Hepatocyte (in vitro differentiated cells): ENCODE measurements around the gene CYP1B1. TPM values are rescaled to one million over a fixed set of nuclear protein-coding genes. Genes with fewer than 3 reads are reported as not detected.

Experiments used
- DNase-seq: peaks from one replicate; pipeline ENCODE4 v3.0.0-alpha.2; 2016; ENCODE audit warnings: low spot score
- H2AFZ ChIP-seq: fragments of 200-600 bp; sonication (generic); 2 replicates; pipeline ENCODE4 v1.6.0; 2016; ENCODE audit warnings: antibody characterized with exemption, mild to moderate bottlenecking
- H3K27ac ChIP-seq: fragments of 200-600 bp; sonication (generic); 2 replicates; pipeline ENCODE4 v1.5.1; 2016; ENCODE audit warnings: mild to moderate bottlenecking
- H3K27me3 ChIP-seq: fragments of 200-600 bp; sonication (generic); 2 replicates; pipeline ENCODE4 v1.6.1; 2016
- H3K36me3 ChIP-seq: fragments of 200-600 bp; sonication (generic); replicated peaks from 2 replicates; pipeline ENCODE4 v1.5.1; 2016; ENCODE audit warnings: low read depth; ENCODE audit not compliant: insufficient read depth
- H3K4me1 ChIP-seq: fragments of 200-600 bp; sonication (generic); 2 replicates; pipeline ENCODE4 v1.5.1; 2016; ENCODE audit warnings: mild to moderate bottlenecking, moderate library complexity; ENCODE audit not compliant: insufficient read depth
- H3K4me2 ChIP-seq: fragments of 200-600 bp; sonication (generic); 2 replicates; pipeline ENCODE4 v1.6.0; 2016
- H3K4me3 ChIP-seq: fragments of 200-600 bp; sonication (generic); 2 replicates; pipeline ENCODE4 v1.5.1; 2016; ENCODE audit warnings: mild to moderate bottlenecking
- H3K79me2 ChIP-seq: fragments of 200-600 bp; sonication (generic); 2 replicates; pipeline ENCODE4 v1.6.0; 2017; ENCODE audit warnings: mild to moderate bottlenecking
- H3K9me2 ChIP-seq: fragments of 200-600 bp; sonication (generic); replicated peaks from 2 replicates; pipeline ENCODE4 v1.6.0; 2017; ENCODE audit warnings: mild to moderate bottlenecking; ENCODE audit not compliant: insufficient read depth
- H3K9me3 ChIP-seq: fragments of 200-600 bp; sonication (generic); 2 replicates; pipeline ENCODE4 v1.5.1; 2016; ENCODE audit warnings: low read depth, mild to moderate bottlenecking
- H4K20me1 ChIP-seq: fragments of 200-600 bp; sonication (generic); 2 replicates; pipeline ENCODE4 v1.6.0; 2016; ENCODE audit warnings: mild to moderate bottlenecking; ENCODE audit not compliant: insufficient read depth, poor library complexity, severe bottlenecking
- CTCF ChIP-seq: fragments of 200-600 bp; sonication (generic); IDR thresholded peaks from 2 replicates; pipeline ENCODE4 v1.5.1; 2016; ENCODE audit warnings: antibody characterized with exemption, mild to moderate bottlenecking; ENCODE audit not compliant: poor library complexity
- EZH2 ChIP-seq: fragments of 200-600 bp; sonication (generic); IDR thresholded peaks from 2 replicates; pipeline ENCODE4 v1.6.1; 2016; ENCODE audit warnings: antibody characterized with exemption, mild to moderate bottlenecking, borderline replicate concordance
- EZH2phosphoT487 ChIP-seq: fragments of 200-600 bp; sonication (generic); IDR thresholded peaks from one replicate; pipeline ENCODE4 v1.6.1; 2018; ENCODE audit warnings: antibody characterized with exemption, mild to moderate bottlenecking, low read depth, moderate library complexity; ENCODE audit not compliant: unreplicated experiment, severe bottlenecking
- WGBS: methylation state at CpG from one replicate; pipeline ENCODE4 v1.1.6; 2016; ENCODE audit warnings: low lambda C conversion rate; ENCODE audit errors: missing lambda C conversion rate; 5-methylcytosine and 5-hydroxymethylcytosine counted together
- polyA plus RNA-seq: library from polyadenylated mRNA; unstranded; fragments of >200 nt; fragmentation: Nextera tagmentation; extraction: Ambion mirVana; gene quantifications from 2 replicates; pipeline ENCODE4 v1.2.1, GENCODE V29; 2016
- total RNA-seq: library from RNA; depleted of rRNA; stranded (reverse); fragments of >200 nt; gene quantifications from 2 replicates; pipeline ENCODE4 v1.2.3, GENCODE V29; 2014

CYP1B1 gene
- total and polyA plus RNA-seq, 2 experiments from 2014 or later = 23.2 to 38.5 TPM

- no peak overlapping the region for H3K27ac ChIP-seq
- no peaks in the 10 kb centered on the region for H3K79me2 ChIP-seq
- no peaks in the 10 kb centered on the region for H3K9me3 ChIP-seq
- no peak overlapping the region for H3K4me3 ChIP-seq
- DNase-seq = no peak
- no peak overlapping the region for H3K4me2 ChIP-seq
- no peaks in the 10 kb centered on the region for H3K9me2 ChIP-seq
- H2AFZ ChIP-seq = no peak overlapping the region
- no peaks in the 10 kb centered on the region for H4K20me1 ChIP-seq
- H3K27me3 ChIP-seq = peaks cover 10% of the 10 kb centered on the region
- no peaks in the 10 kb centered on the region for H3K36me3 ChIP-seq
- no peaks in the 10 kb centered on the region for H3K4me1 ChIP-seq
- 69% methylated on average over 4 of the region's 4 CpGs for whole genome bisulfite sequencing
- no peak for TF ChIP-seq EZH2phosphoT487
- no peak for TF ChIP-seq CTCF
- no peak for TF ChIP-seq EZH2
Observed at GRCh38 chr2:38068234-38068633, 7.7 kb downstream of the CYP1B1 start.

GRCh38 chr2:38066421-38067115, 9.4 kb downstream of the CYP1B1 start:
- H3K27ac ChIP-seq = no peak overlapping the region
- H3K4me2 ChIP-seq = no peak overlapping the region
- 90% methylated on average over 6 of the region's 6 CpGs for WGBS
- no peak overlapping the region for H3K4me3 ChIP-seq
- no peaks in the 10 kb centered on the region for H3K27me3 ChIP-seq
- DNase-seq = no peak
- no peaks in the 10 kb centered on the region for H3K9me2 ChIP-seq
- H3K79me2 ChIP-seq = no peaks in the 10 kb centered on the region
- H2AFZ ChIP-seq = no peak overlapping the region
- H3K9me3 ChIP-seq = no peaks in the 10 kb centered on the region
- TF ChIP-seq EZH2phosphoT487 (no peak), EZH2 (no peak), CTCF (no peak)
- H4K20me1 ChIP-seq = no peaks in the 10 kb centered on the region
- no peaks in the 10 kb centered on the region for H3K4me1 ChIP-seq
- H3K36me3 ChIP-seq = no peaks in the 10 kb centered on the region

- 86% methylated on average over 6 of the region's 6 CpGs for WGBS
- H4K20me1 ChIP-seq = no peaks in the 10 kb centered on the region
- no peaks in the 10 kb centered on the region for H3K9me3 ChIP-seq
- H3K4me3 ChIP-seq = no peak overlapping the region
- H3K27ac ChIP-seq = no peak overlapping the region
- no peaks in the 10 kb centered on the region for H3K36me3 ChIP-seq
- H2AFZ ChIP-seq = no peak overlapping the region
- no peaks in the 10 kb centered on the region for H3K79me2 ChIP-seq
- H3K4me1 ChIP-seq = no peaks in the 10 kb centered on the region
- no peak for DNase-seq
- no peaks in the 10 kb centered on the region for H3K9me2 ChIP-seq
- no peak overlapping the region for H3K4me2 ChIP-seq
- H3K27me3 ChIP-seq = no peaks in the 10 kb centered on the region
- TF ChIP-seq EZH2 (no peak), EZH2phosphoT487 (no peak), CTCF (no peak)
Observed at GRCh38 chr2:38065502-38066135, 10.3 kb downstream of the CYP1B1 start.
